Measurements from ENCODE around the gene MAP3K10. TPM values are rescaled to one million over a fixed set of nuclear protein-coding genes. Genes with fewer than 3 reads are reported as not detected.
A peak's percentile ranks its signal among the peaks of the same experiment; 100 is the strongest.

Gene MAP3K10
- 5.7 and 21.6 TPM in 2 replicates for total RNA-seq (ENCODE audit: low replicate concordance)

- TF ChIP-seq EZH2phosphoT487 (IDR thresholded peaks at IDR 0.05) (no peak), EZH2 (IDR thresholded peaks at IDR 0.05) (no peak)
- TF ChIP-seq, protein P1, sequence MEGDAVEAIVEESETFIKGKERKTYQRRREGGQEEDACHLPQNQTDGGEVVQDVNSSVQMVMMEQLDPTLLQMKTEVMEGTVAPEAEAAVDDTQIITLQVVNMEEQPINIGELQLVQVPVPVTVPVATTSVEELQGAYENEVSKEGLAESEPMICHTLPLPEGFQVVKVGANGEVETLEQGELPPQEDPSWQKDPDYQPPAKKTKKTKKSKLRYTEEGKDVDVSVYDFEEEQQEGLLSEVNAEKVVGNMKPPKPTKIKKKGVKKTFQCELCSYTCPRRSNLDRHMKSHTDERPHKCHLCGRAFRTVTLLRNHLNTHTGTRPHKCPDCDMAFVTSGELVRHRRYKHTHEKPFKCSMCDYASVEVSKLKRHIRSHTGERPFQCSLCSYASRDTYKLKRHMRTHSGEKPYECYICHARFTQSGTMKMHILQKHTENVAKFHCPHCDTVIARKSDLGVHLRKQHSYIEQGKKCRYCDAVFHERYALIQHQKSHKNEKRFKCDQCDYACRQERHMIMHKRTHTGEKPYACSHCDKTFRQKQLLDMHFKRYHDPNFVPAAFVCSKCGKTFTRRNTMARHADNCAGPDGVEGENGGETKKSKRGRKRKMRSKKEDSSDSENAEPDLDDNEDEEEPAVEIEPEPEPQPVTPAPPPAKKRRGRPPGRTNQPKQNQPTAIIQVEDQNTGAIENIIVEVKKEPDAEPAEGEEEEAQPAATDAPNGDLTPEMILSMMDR (IDR thresholded peaks at IDR 0.05): no peak
- Mint-ChIP-seq H3K4me3 (peak within 1 kb of the TSS; percentile 89), H3K27ac (no peak within 1 kb of the TSS), H3K9me3 (no peaks in the 10 kb centered on the region), H3K27me3 (ENCODE audit: insufficient read depth, low read depth) (peaks cover 3% of the 10 kb centered on the region), H3K4me1 (peaks cover 18% of the 10 kb centered on the region), H3K36me3 (no peaks in the 10 kb centered on the region)
- H3K4me1 ChIP-seq: no peaks in the 10 kb centered on the region
- H3K27me3 ChIP-seq: peaks cover 10% of the 10 kb centered on the region
- H3K79me2 ChIP-seq (ENCODE audit: low read depth): no peaks in the 10 kb centered on the region
- peak within 1 kb of the TSS; percentile 97 for H3K4me3 ChIP-seq
- H2AFZ ChIP-seq (replicated peaks): peak within 1 kb of the TSS; percentile 100
- H3K4me2 ChIP-seq: peak within 1 kb of the TSS; percentile 88
- H3F3A ChIP-seq (ENCODE audit: low read depth): peaks cover 8% of the 10 kb centered on the region
- H4K20me1 ChIP-seq (ENCODE audit: low read depth): peaks cover 18% of the 10 kb centered on the region
- H3K9ac ChIP-seq: no peak within 1 kb of the TSS
- H3K36me3 ChIP-seq: no peaks in the 10 kb centered on the region
- H3K27ac ChIP-seq: no peak within 1 kb of the TSS
- peak; percentile 89 for DNase-seq (ENCODE audit: low spot score)
- no peaks in the 10 kb centered on the region for H3K9me3 ChIP-seq (ENCODE audit: low read depth)
Observed at GRCh38 chr19:40190891-40191835, at the start of gene MAP3K10. Gene MAP3K10, plus strand, starts transcription at chr19:40191426. Its CDS starts 606 bp downstream, at chr19:40192032.

DNA sequence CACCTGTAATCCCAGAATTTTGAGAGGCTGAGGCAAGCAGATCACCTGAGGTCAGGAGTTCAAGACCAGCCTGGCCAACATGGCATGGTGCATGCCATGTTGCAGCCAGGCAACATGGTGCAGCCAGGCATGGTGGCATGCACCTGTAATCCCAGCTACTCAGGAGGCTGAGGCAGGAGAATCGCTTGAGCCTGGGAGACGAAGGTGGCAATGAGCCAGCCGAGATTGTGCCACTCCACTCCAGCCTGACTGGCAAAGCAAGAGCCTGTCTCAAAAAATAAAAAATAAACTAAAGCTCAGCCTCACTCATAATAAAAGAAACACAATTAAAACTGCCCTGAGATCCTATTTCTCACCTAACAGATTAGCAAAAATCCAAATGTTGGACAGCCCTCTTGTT, 49.7 kb upstream of the MAP3K10 start:
- H3K27ac ChIP-seq: no peak overlapping the region
- no peaks in the 10 kb centered on the region for H3K79me2 ChIP-seq (ENCODE audit: low read depth)
- H3K9me3 ChIP-seq (ENCODE audit: low read depth): no peaks in the 10 kb centered on the region
- no peak for DNase-seq (ENCODE audit: low spot score)
- H3F3A ChIP-seq (ENCODE audit: low read depth): no peaks in the 10 kb centered on the region
- no peak overlapping the region for H3K9ac ChIP-seq
- H3K4me2 ChIP-seq: no peak overlapping the region
- H4K20me1 ChIP-seq (ENCODE audit: low read depth): no peaks in the 10 kb centered on the region
- Mint-ChIP-seq H3K27ac (no peak overlapping the region), H3K36me3 (no peaks in the 10 kb centered on the region), H3K4me3 (no peak overlapping the region), H3K9me3 (no peaks in the 10 kb centered on the region), H3K27me3 (ENCODE audit: insufficient read depth, low read depth) (peaks cover 4% of the 10 kb centered on the region), H3K4me1 (no peaks in the 10 kb centered on the region)
- no peaks in the 10 kb centered on the region for H3K4me1 ChIP-seq
- TF ChIP-seq, protein P1 (IDR thresholded peaks at IDR 0.05): no peak
- no peaks in the 10 kb centered on the region for H3K36me3 ChIP-seq
- no peak overlapping the region for H3K4me3 ChIP-seq
- H3K27me3 ChIP-seq: no peaks in the 10 kb centered on the region
- no peak overlapping the region for H2AFZ ChIP-seq (replicated peaks)

- Mint-ChIP-seq H3K27ac (no peak overlapping the region), H3K4me1 (no peaks in the 10 kb centered on the region), H3K4me3 (no peak overlapping the region), H3K9me3 (no peaks in the 10 kb centered on the region), H3K36me3 (no peaks in the 10 kb centered on the region), H3K27me3 (ENCODE audit: insufficient read depth, low read depth) (peaks cover 8% of the 10 kb centered on the region)
- Histone ChIP-seq H3K27ac (no peak overlapping the region), H3K4me2 (no peak overlapping the region), H3K9ac (no peak overlapping the region), H3K9me3 (ENCODE audit: low read depth) (no peaks in the 10 kb centered on the region), H3K4me1 (no peaks in the 10 kb centered on the region), H3K79me2 (ENCODE audit: low read depth) (no peaks in the 10 kb centered on the region), H4K20me1 (ENCODE audit: low read depth) (no peaks in the 10 kb centered on the region), H3K36me3 (no peaks in the 10 kb centered on the region), H3K27me3 (no peaks in the 10 kb centered on the region), H3K4me3 (no peak overlapping the region), H2AFZ (replicated peaks) (no peak overlapping the region), H3F3A (ENCODE audit: low read depth) (no peaks in the 10 kb centered on the region)
- no peak for DNase-seq (ENCODE audit: low spot score)
- no peak for TF ChIP-seq EZH2phosphoT487 (IDR thresholded peaks at IDR 0.05)
- TF ChIP-seq EZH2 (IDR thresholded peaks at IDR 0.05): no peak
- TF ChIP-seq, protein P1 (IDR thresholded peaks at IDR 0.05): no peak
Observed at GRCh38 chr19:40143612-40144011, 47.6 kb upstream of the MAP3K10 start.
